SU-DHL-6 (cell line): ENCODE data around the gene NELL2.

ENCODE experiments used
- H2AFZ ChIP-seq: fragments of 200-600 bp; sonication (generic); 2 replicates; pipeline ENCODE4 v1.6.1; 2014; ENCODE audit warnings: low read depth, mild to moderate bottlenecking, moderate library complexity, mixed read lengths, antibody characterized with exemption, low read length; ENCODE audit not compliant: severe bottlenecking
- H3F3A ChIP-seq: fragments of 200-600 bp; shearing (Covaris generic); 2 replicates; pipeline ENCODE4 v1.6.0; 2016; ENCODE audit warnings: antibody characterized with exemption, mild to moderate bottlenecking; ENCODE audit not compliant: insufficient read depth
- H3K27ac ChIP-seq: fragments of 200-600 bp; sonication (generic); 2 replicates; pipeline ENCODE4 v1.5.1; 2016; ENCODE audit warnings: low read depth, mild to moderate bottlenecking, low read length, moderate library complexity, mixed read lengths
- H3K27me3 ChIP-seq: fragments of 200-600 bp; sonication (generic), shearing (Covaris generic); 2 replicates; pipeline ENCODE4 v1.6.0; 2014; ENCODE audit warnings: mild to moderate bottlenecking, low read length
- H3K36me3 ChIP-seq: fragments of 200-600 bp; sonication (generic); 2 replicates; pipeline ENCODE4 v1.6.1; 2014; ENCODE audit warnings: mild to moderate bottlenecking, low read length, mixed read lengths
- H3K4me2 ChIP-seq: fragments of 300-600, 200-600 bp; shearing (Covaris generic), sonication (generic); 2 replicates; pipeline ENCODE4 v1.6.0; 2014; ENCODE audit warnings: low read length, low read depth, mild to moderate bottlenecking; ENCODE audit not compliant: poor library complexity, severe bottlenecking
- H3K4me3 ChIP-seq: fragments of 200-600 bp; sonication (generic); 2 replicates; pipeline ENCODE4 v1.5.1; 2014; ENCODE audit warnings: antibody characterized with exemption, low read length, mild to moderate bottlenecking, mixed read lengths; ENCODE audit not compliant: insufficient read depth, poor library complexity, severe bottlenecking
- H3K79me2 ChIP-seq: fragments of 200-600 bp; sonication (generic); 2 replicates; pipeline ENCODE4 v1.6.1; 2014; ENCODE audit warnings: mild to moderate bottlenecking, low read length, moderate library complexity; ENCODE audit not compliant: insufficient read depth
- H3K9ac ChIP-seq: fragments of 200-600 bp; sonication (generic); 2 replicates; pipeline ENCODE4 v1.7.0; 2014; ENCODE audit warnings: mild to moderate bottlenecking, low read length
- H3K9me2 ChIP-seq: fragments of 200-600 bp; sonication (generic); replicated peaks from 2 replicates; pipeline ENCODE4 v1.6.1; 2014; ENCODE audit warnings: low read length; ENCODE audit not compliant: insufficient read depth
- H3K9me3 ChIP-seq: fragments of 200-600 bp; sonication (generic); 2 replicates; pipeline ENCODE4 v1.6.1; 2014; ENCODE audit warnings: low read length, mixed read lengths; ENCODE audit not compliant: insufficient read depth
- H4K20me1 ChIP-seq: fragments of 200-600 bp; sonication (generic); 2 replicates; pipeline ENCODE4 v1.6.1; 2014; ENCODE audit warnings: low read depth, mild to moderate bottlenecking, antibody characterized with exemption, low read length, moderate library complexity, mixed read lengths
- EZH2phosphoT487 ChIP-seq: fragments of 200-600 bp; sonication (generic), shearing (Covaris generic); conservative IDR thresholded peaks from 2 replicates; pipeline ENCODE4 v1.6.1; 2018; ENCODE audit warnings: mild to moderate bottlenecking, antibody characterized with exemption, low read length, moderate library complexity, mixed read lengths
- TF ChIP-seq, protein P1 (sequence below): fragments of 200-600 bp; sonication (generic); IDR thresholded peaks from one replicate; pipeline ENCODE4 v1.5.1; 2017; ENCODE audit warnings: antibody characterized with exemption, mild to moderate bottlenecking, low read length, moderate library complexity; ENCODE audit not compliant: insufficient read depth, poor library complexity, severe bottlenecking

NELL2 gene

DNA sequence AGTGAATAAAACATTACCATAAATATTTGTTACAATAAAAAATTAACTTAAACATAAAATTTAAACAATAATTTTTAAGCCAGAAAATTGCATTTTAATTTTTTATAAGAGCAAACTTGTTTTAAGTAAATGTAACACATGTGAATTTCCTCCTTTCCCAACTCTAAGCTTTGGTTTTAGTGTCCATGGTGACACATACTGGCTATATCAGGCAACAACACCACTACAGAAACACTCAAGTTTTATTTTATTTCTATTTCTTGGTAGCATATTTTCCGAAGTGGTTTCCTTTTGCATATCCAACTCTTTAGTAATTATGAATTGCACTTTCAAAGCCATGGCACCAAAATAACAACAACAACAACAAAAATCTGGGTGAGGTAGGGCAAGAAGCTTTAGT lies 2.2 kb downstream of the NELL2 start:
- peak overlapping the region; percentile 89 for H3K4me2 ChIP-seq

DNA sequence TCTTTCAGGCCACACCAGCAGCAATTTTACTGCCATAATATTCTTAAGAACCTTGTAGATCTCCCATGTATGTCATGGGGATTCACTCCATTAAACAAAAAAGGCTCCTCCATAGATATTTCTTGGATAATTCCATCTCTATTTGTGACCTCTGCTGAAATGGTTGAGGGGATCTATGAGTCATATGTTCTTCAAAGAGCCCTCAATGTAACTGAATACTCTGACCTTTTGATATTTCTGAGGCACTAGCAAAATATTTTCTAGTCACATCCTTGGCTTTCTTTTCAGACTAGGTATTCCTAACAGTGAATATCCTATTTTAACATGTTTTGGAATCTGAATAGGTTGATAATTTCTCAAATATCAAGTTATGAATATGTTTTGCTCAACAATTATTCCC lies 6.6 kb downstream of the NELL2 start:
- Histone ChIP-seq H3K9ac (no peak overlapping the region), H3K4me3 (no peak overlapping the region), H2AFZ (no peak overlapping the region), H3K9me3 (no peaks in the 10 kb centered on the region), H3K79me2 (peaks cover 7% of the 10 kb centered on the region; the same call in 1 of the 2 replicates), H3K4me2 (no peak overlapping the region), H4K20me1 (no peaks in the 10 kb centered on the region), H3K27me3 (no peaks in the 10 kb centered on the region), H3F3A (peaks cover 4% of the 10 kb centered on the region; the same call in 1 of the 2 replicates), H3K36me3 (peaks cover 11% of the 10 kb centered on the region; the same call in 1 of the 2 replicates), H3K9me2 (no peaks in the 10 kb centered on the region), H3K27ac (no peak overlapping the region)
- TF ChIP-seq, protein P1, sequence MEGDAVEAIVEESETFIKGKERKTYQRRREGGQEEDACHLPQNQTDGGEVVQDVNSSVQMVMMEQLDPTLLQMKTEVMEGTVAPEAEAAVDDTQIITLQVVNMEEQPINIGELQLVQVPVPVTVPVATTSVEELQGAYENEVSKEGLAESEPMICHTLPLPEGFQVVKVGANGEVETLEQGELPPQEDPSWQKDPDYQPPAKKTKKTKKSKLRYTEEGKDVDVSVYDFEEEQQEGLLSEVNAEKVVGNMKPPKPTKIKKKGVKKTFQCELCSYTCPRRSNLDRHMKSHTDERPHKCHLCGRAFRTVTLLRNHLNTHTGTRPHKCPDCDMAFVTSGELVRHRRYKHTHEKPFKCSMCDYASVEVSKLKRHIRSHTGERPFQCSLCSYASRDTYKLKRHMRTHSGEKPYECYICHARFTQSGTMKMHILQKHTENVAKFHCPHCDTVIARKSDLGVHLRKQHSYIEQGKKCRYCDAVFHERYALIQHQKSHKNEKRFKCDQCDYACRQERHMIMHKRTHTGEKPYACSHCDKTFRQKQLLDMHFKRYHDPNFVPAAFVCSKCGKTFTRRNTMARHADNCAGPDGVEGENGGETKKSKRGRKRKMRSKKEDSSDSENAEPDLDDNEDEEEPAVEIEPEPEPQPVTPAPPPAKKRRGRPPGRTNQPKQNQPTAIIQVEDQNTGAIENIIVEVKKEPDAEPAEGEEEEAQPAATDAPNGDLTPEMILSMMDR, result no peak
- no peak for TF ChIP-seq EZH2phosphoT487

More for the DNA sequence above, 2.2 kb downstream of the NELL2 start:
- no peaks in the 10 kb centered on the region for H3K9me2 ChIP-seq
- H3K36me3 ChIP-seq, result 0 out of 2 replicates have a peak, but pooled peaks cover 3% of the 10 kb centered on the region
- H3K27ac ChIP-seq, result no peak overlapping the region
- peaks cover 9% of the 10 kb centered on the region for H3F3A ChIP-seq
- peaks cover 18% of the 10 kb centered on the region; the same call in 1 of the 2 replicates for H3K79me2 ChIP-seq
- TF ChIP-seq EZH2phosphoT487, result no peak
- TF ChIP-seq, protein P1, result peak; percentile 51
- peak overlapping the region; percentile 79 for H3K4me3 ChIP-seq
- H4K20me1 ChIP-seq, result no peaks in the 10 kb centered on the region
- no peaks in the 10 kb centered on the region for H3K27me3 ChIP-seq
- H3K9ac ChIP-seq, result peak overlapping the region; percentile 64
- no peaks in the 10 kb centered on the region for H3K9me3 ChIP-seq
- peak overlapping the region; percentile 98 for H2AFZ ChIP-seq

DNA sequence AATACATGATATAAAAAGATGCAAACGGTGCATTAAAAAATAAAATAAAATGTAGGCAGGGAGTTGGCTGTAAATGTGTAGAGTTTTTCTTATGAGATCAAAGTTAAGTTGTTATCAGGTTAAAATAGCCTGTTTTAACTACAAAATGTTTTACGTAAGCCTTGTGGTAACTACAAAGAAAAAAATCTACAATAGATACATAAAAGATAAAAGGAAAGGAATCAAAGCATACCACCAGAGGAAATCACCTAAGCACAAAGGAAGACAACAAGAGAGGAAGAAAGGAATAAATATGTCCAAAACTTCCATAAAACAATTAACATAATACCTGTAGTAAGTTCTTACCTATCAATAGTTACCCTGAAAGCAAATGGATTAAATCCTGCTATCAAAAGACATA lies 12.2 kb downstream of the NELL2 start:
- no peaks in the 10 kb centered on the region for H3K27me3 ChIP-seq
- no peak for TF ChIP-seq EZH2phosphoT487
- TF ChIP-seq, protein P1, result no peak
- no peak overlapping the region for H3K4me3 ChIP-seq
- peaks cover 4% of the 10 kb centered on the region; the same call in 1 of the 2 replicates for H3K9me3 ChIP-seq
- no peak overlapping the region for H3K4me2 ChIP-seq
- no peak overlapping the region for H3K27ac ChIP-seq
- no peaks in the 10 kb centered on the region for H3K9me2 ChIP-seq
- H3K36me3 ChIP-seq, result peaks cover 23% of the 10 kb centered on the region; the same call in 1 of the 2 replicates
- H2AFZ ChIP-seq, result no peak overlapping the region
- H4K20me1 ChIP-seq, result no peaks in the 10 kb centered on the region
- no peaks in the 10 kb centered on the region for H3K79me2 ChIP-seq
- H3F3A ChIP-seq, result no peaks in the 10 kb centered on the region
- no peak overlapping the region for H3K9ac ChIP-seq
